Activated B cell treated with CpG ODN at 0.5 μM for 24 hours (primary cell): ENCODE data around the gene HNRNPA3. TPM values are rescaled to one million over a fixed set of nuclear protein-coding genes. Genes with fewer than 3 reads are reported as not detected.

Source experiments
- ATAC-seq: fragments of 200-7000 bp; cut with Tn5 transposase; one replicate; pipeline ENCODE4 v1.10.0; 2021; ENCODE audit warnings: low read depth, mild to moderate bottlenecking, moderate library complexity
- CTCF ChIA-PET: fragments of 350-600 bp; sonication (Branson Sonifier 250); formaldehyde crosslinking; loops from one replicate; lab custom pipeline; 2021; ENCODE audit warnings: antibody characterized with exemption; lab: Charles Lee
- POLR2A ChIA-PET: fragments of 350-600 bp; sonication (Branson Sonifier 250); formaldehyde crosslinking; loops from one replicate; lab custom pipeline; 2021; ENCODE audit warnings: antibody characterized with exemption; lab: Charles Lee
- DNase-seq: peaks from one replicate; pipeline ENCODE4 v3.0.0; 2022
- H3K27ac Mint-ChIP-seq: one replicate; pipeline ENCODE4 v1.8.0; 2020; ENCODE audit warnings: mixed read lengths
- H3K27me3 Mint-ChIP-seq: one replicate; pipeline ENCODE4 v1.8.0; 2021; ENCODE audit warnings: mixed read lengths
- H3K36me3 Mint-ChIP-seq: one replicate; pipeline ENCODE4 v1.8.0; 2021; ENCODE audit warnings: low read depth, mixed read lengths
- H3K4me1 Mint-ChIP-seq: one replicate; pipeline ENCODE4 v1.8.0; 2021; ENCODE audit warnings: mixed read lengths
- H3K4me3 Mint-ChIP-seq: one replicate; pipeline ENCODE4 v1.8.0; 2020; ENCODE audit warnings: mild to moderate bottlenecking, mixed read lengths
- H3K9me3 Mint-ChIP-seq: one replicate; pipeline ENCODE4 v1.8.0; 2020; ENCODE audit warnings: mixed read lengths
- CTCF ChIP-seq: fragments of 200-600 bp; IDR thresholded peaks from one replicate; pipeline ENCODE4 v1.8.0; 2022; ENCODE audit warnings: antibody characterized with exemption, mild to moderate bottlenecking
- intact Hi-C: fragments of 100-400 bp; cut with micrococcal nuclease; formaldehyde crosslinking; loops from one replicate; pipeline ENCODE4 v1.15.1; 2024
- total RNA-seq: library from RNA; stranded (reverse); gene quantifications from 2 replicates; pipeline ENCODE4 v1.2.3, GENCODE V29; 2022

The HNRNPA3 gene
- total RNA-seq, 1 donor from 2014 or later: 254 TPM

GRCh38 chr2:177247693-177248262 is 35.2 kb downstream of the HNRNPA3 start:
- intact Hi-C loops: loop anchor here (2.0 kb wide), 1 partner anchor 17 kb away; no protein-coding TSS in a partner anchor
- H3K9me3 Mint-ChIP-seq: no peaks in the 10 kb centered on the region
- ChIA-PET POLR2A (no interaction called here), CTCF (no interaction called here)
- H3K27ac Mint-ChIP-seq: no peak overlapping the region
- TF ChIP-seq CTCF: no peak
- H3K4me1 Mint-ChIP-seq: peaks cover 77% of the 10 kb centered on the region
- ATAC-seq: no peak
- H3K36me3 Mint-ChIP-seq: peaks cover 51% of the 10 kb centered on the region
- no peak overlapping the region for H3K4me3 Mint-ChIP-seq
- DNase-seq: no peak
- no peaks in the 10 kb centered on the region for H3K27me3 Mint-ChIP-seq

GRCh38 chr2:177249038-177249437 is 36.4 kb downstream of the HNRNPA3 start:
- H3K4me3 Mint-ChIP-seq: no peak overlapping the region
- H3K27ac Mint-ChIP-seq: no peak overlapping the region
- CTCF ChIA-PET: no interaction called here
- H3K27me3 Mint-ChIP-seq: no peaks in the 10 kb centered on the region
- no peak for TF ChIP-seq CTCF
- H3K9me3 Mint-ChIP-seq: no peaks in the 10 kb centered on the region
- no peak for DNase-seq
- H3K36me3 Mint-ChIP-seq: peaks cover 52% of the 10 kb centered on the region
- intact Hi-C loops: no loop called here
- ATAC-seq: no peak
- POLR2A ChIA-PET: interaction anchor here (3.8 kb wide), 1 partner anchor 15 kb away, joined by 23 read pairs; the partner anchor contains the start of gene NFE2L2
- peaks cover 79% of the 10 kb centered on the region for H3K4me1 Mint-ChIP-seq

- H3K36me3 Mint-ChIP-seq: peaks cover 52% of the 10 kb centered on the region
- ChIA-PET POLR2A (interaction anchor here (0.6 to 3.8 kb wide), 2 partner anchors 10 to 14 kb away, joined by 4 to 23 read pairs; partner anchors contain the start of gene NFE2L2), CTCF (no interaction called here)
- H3K4me3 Mint-ChIP-seq: no peak overlapping the region
- H3K27me3 Mint-ChIP-seq: no peaks in the 10 kb centered on the region
- no peaks in the 10 kb centered on the region for H3K9me3 Mint-ChIP-seq
- no peak for DNase-seq
- TF ChIP-seq CTCF: no peak
- H3K27ac Mint-ChIP-seq: no peak overlapping the region
- intact Hi-C loops: no loop called here
- peaks cover 79% of the 10 kb centered on the region for H3K4me1 Mint-ChIP-seq
- ATAC-seq: no peak
These were observed 37.9 kb downstream of the HNRNPA3 start for GRCh38 chr2:177250461-177250860.

- H3K27ac Mint-ChIP-seq: peak overlapping the region; percentile 59
- ChIA-PET POLR2A (interaction anchor here (0.6 to 3.8 kb wide), 2 partner anchors 10 to 13 kb away, joined by 4 to 23 read pairs; partner anchors contain the start of gene NFE2L2), CTCF (no interaction called here)
- no peak overlapping the region for H3K4me3 Mint-ChIP-seq
- peaks cover 54% of the 10 kb centered on the region for H3K36me3 Mint-ChIP-seq
- intact Hi-C loops: no loop called here
- no peak for DNase-seq
- peaks cover 76% of the 10 kb centered on the region for H3K4me1 Mint-ChIP-seq
- H3K27me3 Mint-ChIP-seq: no peaks in the 10 kb centered on the region
- H3K9me3 Mint-ChIP-seq: no peaks in the 10 kb centered on the region
- no peak for ATAC-seq
- TF ChIP-seq CTCF: no peak
These were observed 38.6 kb downstream of the HNRNPA3 start for GRCh38 chr2:177251165-177251542.

- ChIA-PET POLR2A (interaction anchor here (0.8 to 3.8 kb wide), 2 partner anchors 11 to 27 kb away, joined by 4 to 22 read pairs; partner anchors contain the start of gene NFE2L2), CTCF (interaction anchor here (0.8 to 1.1 kb wide), 2 partner anchors 10 to 11 kb away, joined by 3 to 4 read pairs; partner anchors contain the start of gene NFE2L2)
- intact Hi-C loops: loop anchor here (1.0 kb wide), 1 partner anchor 13 kb away; no protein-coding TSS in a partner anchor
- ATAC-seq: no peak
- no peaks in the 10 kb centered on the region for H3K27me3 Mint-ChIP-seq
- no peak for DNase-seq
- H3K36me3 Mint-ChIP-seq: peaks cover 56% of the 10 kb centered on the region
- peak overlapping the region; percentile 4 for H3K4me3 Mint-ChIP-seq
- H3K9me3 Mint-ChIP-seq: no peaks in the 10 kb centered on the region
- no peak for TF ChIP-seq CTCF
- H3K27ac Mint-ChIP-seq: peak overlapping the region; percentile 57
- H3K4me1 Mint-ChIP-seq: peaks cover 80% of the 10 kb centered on the region
These were observed 40.4 kb downstream of the HNRNPA3 start for GRCh38 chr2:177252808-177253531.
